Activated CD4-positive, alpha-beta T cell treated with anti-CD3 and anti-CD28 coated beads, Interleukin-2, amount 50 U/mL, for 48 hours (primary cell): ENCODE data around the gene HNF4A.
"Not testable (repeated sequence)": the region's sequence is repeated elsewhere in the genome, so short reads cannot be mapped to it uniquely, and the experiment has no call there.

Experiments used
- DNase-seq, 2 experiments: peaks; one replicate each; pipeline ENCODE4 v3.0.0-alpha.2; 2020

Gene HNF4A

GRCh38 chr20:44355498-44356352 lies at the start of gene HNF4A:
TSS of gene HNF4A (plus strand) at chr20:44355699. CDS start at chr20:44355805, 106 bp downstream.
- no peak for DNase-seq

- DNase-seq = no peak
These were observed 48.6 kb upstream of the HNF4A start for GRCh38 chr20:44306927-44307326.

GRCh38 chr20:44309763-44310663 lies 45.5 kb upstream of the HNF4A start:
- DNase-seq = no peak

GRCh38 chr20:44310664-44311639 lies 44.5 kb upstream of the HNF4A start, which contains the start of gene FITM2:
TSS of gene FITM2 (minus strand) at chr20:44311202. CDS start at chr20:44311148, 54 bp downstream.
- DNase-seq = peak; percentile 98

- no peak for DNase-seq
These were observed 40.6 kb upstream of the HNF4A start for GRCh38 chr20:44314870-44315269.

- no peak for DNase-seq
These were observed 35.6 kb upstream of the HNF4A start for GRCh38 chr20:44319839-44320422.

GRCh38 chr20:44324343-44324742 lies 31.2 kb upstream of the HNF4A start:
- no peak for DNase-seq

DNA sequence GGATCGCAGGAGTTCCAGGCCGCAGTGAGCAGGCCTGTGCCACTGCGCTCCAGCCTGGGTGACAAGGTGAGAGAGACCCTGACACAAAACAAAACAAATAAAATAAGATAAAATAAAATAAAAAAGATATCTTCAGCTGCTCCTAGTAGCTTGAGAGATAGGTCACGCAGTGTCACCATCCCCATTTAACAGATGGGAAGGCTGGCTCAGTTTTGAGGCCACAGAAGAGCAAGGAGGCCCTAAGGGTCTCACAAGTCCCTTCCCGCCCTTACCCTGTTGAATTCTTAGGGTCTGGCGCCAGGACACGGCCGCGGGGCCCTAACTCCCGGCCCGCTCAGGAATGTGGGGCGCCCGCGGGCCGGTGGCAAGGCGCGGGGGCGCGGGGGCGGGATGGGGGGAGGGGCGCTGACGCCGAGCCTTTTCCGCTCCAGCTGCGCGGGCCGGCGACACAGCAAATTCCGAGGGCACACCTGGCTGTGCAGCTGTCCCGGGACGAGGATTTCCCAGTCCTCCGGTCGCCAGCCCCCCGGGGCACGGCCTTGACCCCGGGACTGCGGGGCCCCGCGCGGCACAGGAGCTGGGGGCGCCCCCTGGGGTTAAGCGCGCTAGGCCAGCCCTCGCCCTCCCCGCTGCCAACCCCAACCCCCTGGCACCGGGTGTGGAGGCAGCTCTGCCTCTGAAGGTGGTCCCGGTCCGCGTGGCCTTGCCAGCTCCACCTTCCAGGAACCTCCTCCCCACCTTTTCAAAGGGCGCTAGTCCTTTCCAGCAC lies 28.9 kb upstream of the HNF4A start:
- DNase-seq = peak; percentile 22 to 34

GRCh38 chr20:44327748-44328147 lies 27.8 kb upstream of the HNF4A start:
- DNase-seq = not testable (repeated sequence)

GRCh38 chr20:44328428-44328827 lies 27.1 kb upstream of the HNF4A start:
- no peak for DNase-seq

- DNase-seq = no peak
These were observed 24.3 kb upstream of the HNF4A start for GRCh38 chr20:44331201-44331600.

DNA sequence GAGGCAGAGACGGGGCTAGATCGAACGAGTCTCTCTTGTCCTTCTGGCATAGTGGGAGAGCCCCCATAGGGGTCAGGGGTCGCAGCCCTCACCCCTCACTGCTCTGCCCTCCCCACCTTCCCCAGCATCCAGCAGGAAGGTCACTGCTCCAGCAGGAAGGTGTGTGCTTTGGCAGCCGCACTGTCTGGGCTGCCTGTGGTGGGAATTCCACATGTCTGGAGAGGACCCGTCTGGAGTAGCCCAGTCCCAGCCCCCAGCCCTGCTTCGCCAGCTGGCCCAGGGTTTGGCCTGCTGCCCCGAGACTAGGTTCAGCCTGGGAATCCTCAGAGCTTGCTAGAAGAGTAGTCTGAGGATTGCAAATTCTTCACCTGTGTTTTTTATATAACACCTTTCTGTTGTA lies 21.2 kb upstream of the HNF4A start:
- DNase-seq = no peak

GRCh38 chr20:44334709-44335108 lies 20.8 kb upstream of the HNF4A start:
- DNase-seq = no peak

DNA sequence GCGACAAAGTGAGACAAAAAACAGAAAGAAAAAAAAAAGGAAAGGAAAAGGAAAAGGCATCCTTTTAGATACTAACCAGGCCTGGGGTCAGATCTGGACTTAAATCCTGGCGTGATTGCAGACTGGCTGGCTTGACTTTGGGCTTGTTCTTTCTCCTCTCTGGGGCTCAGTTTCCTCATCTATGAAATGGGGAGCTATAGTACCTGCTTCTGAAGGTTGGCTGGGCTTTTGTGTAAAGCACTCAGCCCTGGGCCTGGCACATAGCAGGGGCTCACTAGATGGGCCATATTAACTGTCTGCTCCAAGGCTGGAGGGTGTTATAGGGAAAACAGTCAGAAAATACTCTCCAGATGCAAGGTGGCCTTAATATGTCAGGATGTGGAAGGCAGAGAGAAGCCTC lies 19.8 kb upstream of the HNF4A start:
- no peak for DNase-seq

DNA sequence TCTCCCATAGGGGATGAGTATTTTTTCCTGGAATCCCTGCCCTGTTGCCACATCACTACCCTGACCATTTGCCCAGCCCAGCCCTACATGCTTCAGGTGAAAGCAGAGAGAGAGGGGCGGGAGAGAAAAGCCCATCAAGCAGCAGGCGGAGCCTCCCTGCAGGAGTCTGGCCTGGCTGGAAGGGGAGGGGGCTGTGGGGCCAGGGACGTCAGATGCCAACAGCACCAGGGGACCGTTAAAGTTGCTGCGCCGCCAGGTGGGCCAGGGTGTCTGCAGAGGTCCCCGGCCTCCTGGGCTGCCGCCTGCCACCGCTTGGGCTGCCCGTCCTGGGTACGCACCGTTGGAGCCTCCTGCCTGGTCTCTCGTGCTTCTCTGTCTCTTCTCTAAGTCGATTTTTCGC lies 19.4 kb upstream of the HNF4A start:
- DNase-seq = no peak

DNA sequence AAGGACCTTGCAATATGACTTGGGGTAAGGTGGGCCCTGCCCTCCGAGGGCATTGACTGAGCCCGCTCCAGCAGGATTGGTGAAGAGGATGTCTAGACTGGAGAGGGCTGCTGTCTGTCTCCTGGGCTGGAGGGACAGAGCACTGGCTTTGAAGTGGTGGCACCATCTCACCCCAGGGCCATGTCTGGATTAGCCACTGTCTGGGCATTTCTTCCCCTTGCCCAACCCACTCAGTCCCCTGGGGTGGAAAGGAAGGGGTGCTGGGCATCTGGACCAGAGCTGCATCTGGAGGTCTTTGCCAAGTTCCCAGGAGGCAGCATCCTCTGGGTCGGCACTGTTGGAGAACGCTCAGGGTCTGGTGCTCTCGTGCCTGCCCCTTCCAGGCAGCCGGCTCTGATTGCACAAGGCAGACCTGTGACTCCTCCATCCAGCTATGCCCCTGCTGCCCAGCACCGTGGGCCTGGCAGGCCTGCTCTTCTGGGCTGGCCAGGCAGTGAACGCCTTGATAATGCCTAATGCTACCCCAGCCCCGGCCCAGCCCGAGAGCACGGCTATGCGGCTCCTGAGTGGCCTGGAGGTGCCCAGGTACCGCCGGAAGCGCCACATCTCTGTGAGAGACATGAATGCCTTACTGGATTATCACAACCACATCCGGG lies 18.6 kb upstream of the HNF4A start, which contains the start of gene R3HDML:
Gene R3HDML, plus strand, starts transcription at position 319 of the 656 bp plus-strand sequence. Its CDS starts 115 bp downstream, at position 434.
- DNase-seq = no peak

GRCh38 chr20:44342248-44342647 lies 13.3 kb upstream of the HNF4A start:
- no peak for DNase-seq

DNA sequence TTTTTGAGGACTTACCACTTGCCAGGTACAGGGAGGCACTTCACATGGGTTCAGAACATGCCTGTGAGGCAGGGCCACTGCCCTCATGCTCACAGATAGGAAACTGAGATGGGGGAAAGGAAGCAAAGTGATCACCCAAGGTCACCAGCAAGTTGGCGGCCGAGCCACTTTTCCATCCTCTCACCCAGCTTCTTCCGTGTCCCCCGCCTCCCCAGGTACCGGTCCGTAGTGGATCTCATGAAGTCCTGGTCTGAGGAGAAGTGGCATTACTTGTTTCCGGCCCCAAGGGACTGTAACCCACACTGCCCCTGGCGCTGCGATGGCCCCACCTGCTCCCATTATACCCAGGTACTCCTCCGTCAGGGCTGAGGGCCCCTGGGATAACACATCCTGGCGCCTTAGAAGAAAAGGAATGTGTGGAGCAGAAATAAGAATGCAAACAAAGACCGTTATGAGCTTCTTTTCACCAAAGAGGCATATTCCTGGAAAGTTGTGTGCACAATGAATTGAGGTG lies 12.3 kb upstream of the HNF4A start:
- no peak for DNase-seq

DNA sequence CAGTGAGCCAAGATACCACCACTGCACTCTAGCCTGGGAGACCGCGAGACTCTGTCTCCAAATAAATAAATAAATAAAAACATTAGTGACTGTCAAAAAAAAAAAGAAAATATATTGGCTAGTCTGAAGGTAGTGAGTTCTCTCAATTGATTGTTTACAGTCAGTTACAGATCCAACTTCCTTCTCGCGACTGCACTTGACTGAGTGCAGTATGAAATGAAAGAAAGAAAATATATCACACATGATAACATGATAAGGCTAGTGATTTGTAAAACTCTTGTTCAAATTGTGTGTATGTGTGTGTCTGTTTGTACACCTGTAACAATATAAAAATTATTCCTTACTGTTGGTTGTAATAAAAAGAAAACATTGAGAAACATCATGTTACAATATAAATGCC lies 10.8 kb upstream of the HNF4A start:
- no peak for DNase-seq

- DNase-seq = no peak
These were observed 10.4 kb upstream of the HNF4A start for GRCh38 chr20:44345147-44345546.
